GM19438 (cell line): ENCODE results near the gene PLXNA2.

Experiments
- ATAC-seq: cut with Tn5 transposase; IDR thresholded peaks from one replicate; pipeline ENCODE4 v1.9.1; 2021; ENCODE audit warnings: low read depth; ENCODE audit not compliant: unreplicated experiment

The PLXNA2 gene

DNA sequence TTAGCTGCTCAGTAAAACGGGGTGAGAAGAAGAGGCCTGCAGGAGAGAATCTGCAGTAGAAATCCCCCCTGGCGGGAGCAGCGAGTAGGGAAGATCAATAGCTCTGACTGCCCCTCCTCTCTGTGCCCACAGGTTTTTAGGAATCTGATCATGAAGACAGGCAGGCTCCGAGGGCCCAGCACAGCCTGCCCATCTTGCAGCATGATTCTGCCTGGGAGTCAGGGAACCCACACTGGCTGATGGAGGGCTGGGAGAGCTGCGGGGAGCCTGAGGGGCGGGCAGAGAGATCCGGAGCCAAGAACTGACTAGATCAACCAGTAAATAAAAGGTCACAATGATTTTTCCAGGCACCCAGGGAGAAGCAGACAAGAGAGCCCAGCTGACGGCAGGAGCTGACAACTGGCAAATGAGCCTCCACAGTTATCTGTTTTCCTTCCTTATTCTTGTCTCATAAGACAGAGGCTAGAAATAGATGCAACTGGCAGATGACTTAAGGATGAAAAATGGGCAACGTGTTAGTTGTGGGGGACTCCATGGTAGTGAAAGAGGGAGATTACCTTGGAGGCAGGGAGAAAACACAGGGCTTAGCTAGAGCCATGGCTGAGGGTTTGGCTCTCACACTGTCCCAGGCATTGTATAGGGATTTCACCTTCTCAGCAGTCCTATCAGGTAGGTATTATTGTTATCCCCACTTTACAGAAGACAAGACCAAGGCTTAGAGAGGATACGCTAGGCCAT, 116.2 kb downstream of the PLXNA2 start:
- ATAC-seq, result no peak

DNA sequence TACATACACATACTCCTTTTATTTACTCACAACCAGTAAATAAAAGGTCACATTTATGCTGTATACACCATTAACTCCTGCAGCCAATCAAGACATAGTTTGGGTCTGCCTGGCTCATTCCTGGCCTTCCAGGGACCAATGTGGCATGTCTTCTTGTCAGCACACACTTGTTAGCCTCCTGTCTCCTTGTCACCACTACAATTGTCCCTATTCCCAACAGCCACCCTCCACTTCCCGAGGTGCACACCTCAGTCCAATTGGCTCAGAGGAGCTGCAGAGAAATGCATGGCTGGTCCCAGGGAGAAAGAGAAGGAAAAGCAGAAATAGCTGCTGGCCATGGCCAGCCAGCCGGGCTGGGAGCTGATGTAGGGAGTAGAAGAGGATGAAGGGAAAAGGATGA, 116.9 kb downstream of the PLXNA2 start:
- no peak for ATAC-seq

GRCh38 chr1:208126108-208126507, 118.1 kb downstream of the PLXNA2 start:
- no peak for ATAC-seq

- ATAC-seq, result no peak
Measured at GRCh38 chr1:208122612-208123358, 121.4 kb downstream of the PLXNA2 start.

- ATAC-seq, result no peak
Measured at GRCh38 chr1:208121813-208122364, 122.3 kb downstream of the PLXNA2 start.

DNA sequence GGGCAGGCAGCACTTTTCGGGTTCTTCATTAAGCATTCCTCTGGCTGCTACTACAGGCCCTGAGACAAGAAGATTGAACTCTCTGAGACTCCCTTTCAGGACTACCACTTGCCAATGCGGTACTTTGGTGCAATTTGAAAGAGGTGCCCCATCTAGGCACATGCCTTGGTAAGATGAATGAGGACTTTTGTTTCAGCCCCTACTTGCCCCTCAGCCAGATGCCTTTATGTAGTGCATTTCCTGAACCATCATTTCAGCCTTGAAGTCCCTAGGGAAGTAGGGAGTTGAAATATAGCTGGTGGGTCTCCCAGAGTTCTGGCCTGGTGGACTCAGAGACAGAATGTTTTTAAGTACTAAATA, 123.8 kb downstream of the PLXNA2 start:
- no peak for ATAC-seq

GRCh38 chr1:208118841-208119606, 125.2 kb downstream of the PLXNA2 start:
- ATAC-seq, result no peak

DNA sequence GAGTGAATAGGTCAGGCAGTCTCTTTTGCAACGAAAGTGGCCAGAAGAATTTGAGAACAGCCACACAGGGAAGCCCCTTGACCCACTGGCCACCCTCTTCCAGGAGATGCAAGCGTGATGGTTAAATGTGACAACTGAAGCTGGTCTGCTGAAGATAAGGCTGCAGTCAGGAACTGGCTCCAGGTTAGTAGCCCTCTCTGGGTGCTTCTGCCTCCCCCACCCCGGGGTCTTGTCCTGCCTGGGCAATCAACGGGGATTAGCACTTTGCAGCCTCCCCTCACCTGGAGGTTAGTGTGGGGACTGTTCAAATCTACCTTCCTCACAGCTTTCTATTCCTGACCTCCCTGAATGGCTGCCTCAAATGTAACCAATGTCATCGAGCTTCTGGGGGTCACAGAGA, 125.9 kb downstream of the PLXNA2 start:
- no peak for ATAC-seq

DNA sequence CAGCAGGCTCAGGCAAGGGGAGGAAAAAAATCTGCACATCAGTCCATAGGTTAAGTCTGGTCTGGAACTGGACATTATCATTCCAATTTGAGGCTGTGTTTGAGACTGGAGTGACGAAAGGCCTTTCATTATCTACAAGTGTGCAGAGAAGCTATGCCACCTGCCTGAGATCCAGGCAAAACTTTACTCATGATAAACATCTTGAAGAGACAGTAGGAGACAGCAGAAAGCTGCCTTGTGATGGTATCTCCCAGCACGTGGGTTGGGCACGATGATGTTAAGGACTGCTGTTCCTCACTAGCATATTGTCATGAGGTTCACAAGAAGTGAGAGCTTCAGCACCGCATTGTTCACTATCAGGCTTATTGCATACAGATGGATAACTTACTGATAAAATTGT, 126.4 kb downstream of the PLXNA2 start:
- ATAC-seq, result no peak

GRCh38 chr1:208117409-208117808, 126.8 kb downstream of the PLXNA2 start:
- no peak for ATAC-seq

- no peak for ATAC-seq
Measured at GRCh38 chr1:208115924-208116640, 128.1 kb downstream of the PLXNA2 start.

GRCh38 chr1:208113011-208113410, 131.2 kb downstream of the PLXNA2 start:
- ATAC-seq, result no peak

- no peak for ATAC-seq
Measured at GRCh38 chr1:208112401-208112800, 131.8 kb downstream of the PLXNA2 start.

- no peak for ATAC-seq
Measured at GRCh38 chr1:208111646-208112190, 132.5 kb downstream of the PLXNA2 start.

DNA sequence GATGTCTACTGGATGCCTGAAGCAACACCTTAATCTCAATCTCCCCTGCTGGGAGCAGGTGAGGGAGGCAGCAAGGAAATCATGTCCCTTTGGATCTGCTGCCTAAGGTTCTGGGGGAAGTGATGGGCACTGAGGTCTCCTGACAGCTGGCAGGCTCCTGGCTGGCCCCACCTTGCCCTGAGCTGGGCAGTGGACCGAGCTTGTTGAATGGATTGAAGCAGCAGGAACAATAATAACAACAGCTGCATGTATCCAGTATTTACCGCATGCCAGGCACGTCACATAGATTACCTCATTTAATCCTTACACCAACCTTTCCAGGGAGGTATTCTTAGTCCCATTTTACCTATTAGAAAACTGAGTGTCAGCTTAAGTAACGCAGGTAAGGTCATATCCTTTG, 133.9 kb downstream of the PLXNA2 start:
- ATAC-seq, result no peak

DNA sequence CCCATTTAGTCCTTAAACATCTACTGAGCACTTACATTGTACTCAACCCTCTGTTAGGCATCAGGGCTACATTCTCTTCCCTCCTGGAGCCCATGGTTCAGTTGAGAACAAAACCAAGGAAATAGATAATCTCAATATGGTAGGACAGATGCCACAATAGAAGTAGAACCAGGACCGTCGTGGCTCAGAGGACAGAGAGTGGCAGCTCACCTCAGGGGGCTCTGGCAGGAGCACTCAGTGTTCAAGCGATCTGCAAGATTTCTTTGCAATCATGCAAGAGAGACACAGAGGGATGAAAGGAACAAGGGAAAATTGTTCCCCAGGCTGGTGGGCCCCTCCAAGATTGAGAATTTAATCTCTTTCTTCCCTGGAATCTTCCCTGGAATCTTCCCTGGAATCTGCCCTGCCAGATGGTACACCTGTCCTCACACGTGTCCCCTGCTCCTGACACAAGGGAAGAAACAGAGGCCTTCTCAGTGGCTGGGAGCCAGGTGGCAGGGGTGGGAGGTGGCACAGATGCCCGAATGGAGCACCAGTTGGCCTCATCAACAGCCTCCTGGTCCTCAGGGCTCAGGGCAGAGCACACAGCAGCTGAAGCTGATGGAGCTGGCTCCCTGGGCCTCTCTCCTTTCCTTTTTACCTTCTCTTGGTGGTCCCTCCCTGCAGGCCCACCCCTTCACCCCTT, 135.4 kb downstream of the PLXNA2 start:
- ATAC-seq, result no peak

- no peak for ATAC-seq
Measured at GRCh38 chr1:208108213-208108608, 136.0 kb downstream of the PLXNA2 start.

DNA sequence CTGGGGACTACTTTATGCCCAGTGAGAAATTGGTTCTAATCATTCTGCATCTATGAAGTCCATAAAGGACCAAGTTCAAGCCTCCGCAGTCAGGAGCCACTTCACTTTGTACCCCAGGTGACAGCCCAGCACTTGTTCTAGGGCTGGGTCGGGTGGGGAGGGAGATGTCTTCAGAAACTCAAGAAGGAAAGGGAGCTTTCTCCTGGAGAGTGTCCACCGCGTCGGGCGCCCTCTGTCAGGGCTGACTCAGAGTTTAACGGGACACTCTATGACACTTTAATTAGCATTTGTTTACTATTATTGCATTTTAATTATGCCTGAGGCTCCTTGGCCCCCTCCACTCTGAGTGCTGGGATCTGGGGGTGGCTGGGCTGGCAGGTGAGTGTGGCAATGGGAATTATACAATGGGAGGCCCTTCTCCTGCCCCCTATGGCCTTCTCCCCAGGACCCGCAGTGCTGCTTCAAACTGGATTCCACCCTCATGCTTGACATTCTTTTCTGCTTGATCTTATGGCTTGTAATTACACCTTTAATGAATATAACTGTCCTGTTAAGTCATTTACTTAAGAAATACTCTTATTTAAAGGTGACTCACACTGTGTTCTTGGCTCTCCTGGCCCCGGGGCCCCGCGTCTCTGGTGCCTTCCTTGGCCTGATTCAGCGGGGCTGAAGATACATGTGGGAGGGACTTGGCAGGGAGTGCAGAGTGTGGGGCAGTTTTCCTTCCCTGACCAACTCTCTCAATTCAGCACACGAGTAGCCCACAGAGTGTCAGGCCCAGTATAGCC, 136.6 kb downstream of the PLXNA2 start:
- no peak for ATAC-seq

- no peak for ATAC-seq
Measured at GRCh38 chr1:208106218-208106617, 138.0 kb downstream of the PLXNA2 start.
